K562 (cell line): ENCODE results near the gene ZNF792. TPM values are rescaled to one million over a fixed set of nuclear protein-coding genes. Genes with fewer than 3 reads are reported as not detected.

Experiments
- GABPA ChIP-seq: fragments of 200-800 bp; sonication (Bioruptor generic); conservative IDR thresholded peaks from 2 replicates; pipeline ENCODE4 v1.6.1; 2016; ENCODE audit warnings: low read depth, missing genetic modification characterization, missing compliant biosample characterization
- MAZ ChIP-seq, 2 experiments: fragments of 450-650 bp in 1 of 2; sonication (generic) in 1 of 2; formaldehyde crosslinking; IDR thresholded peaks in 1 of 2; conservative IDR thresholded peaks in 1 of 2; 2 replicates each; pipeline versions ENCODE4 v1.4.0 to v1.5.0; 2020; ENCODE audit warnings: mild to moderate bottlenecking in 1 of 2, missing genetic modification reagents in 1 of 2
- OTX1 ChIP-seq: fragments of 450-650 bp; formaldehyde crosslinking; IDR thresholded peaks from 2 replicates; pipeline ENCODE4 v1.4.0; 2022; ENCODE audit warnings: mild to moderate bottlenecking
- SIX5 ChIP-seq, 2 experiments: IDR thresholded peaks; 2 replicates each; pipeline ENCODE4 v1.6.1; 2011; ENCODE audit warnings: low read length in 2 of 2, borderline replicate concordance in 1 of 2, low read depth in 1 of 2, mild to moderate bottlenecking in 1 of 2, moderate library complexity in 1 of 2; ENCODE audit not compliant: insufficient read depth in 1 of 2
- TAF9B ChIP-seq: fragments of 450-650 bp; IDR thresholded peaks from 2 replicates; pipeline ENCODE4 v1.6.1; 2018; ENCODE audit warnings: mild to moderate bottlenecking; ENCODE audit not compliant: partially characterized antibody
- ZNF398 ChIP-seq: fragments of 250-450 bp; sonication (Bioruptor Pico); IDR thresholded peaks from 2 replicates; pipeline ENCODE4 v1.8.0; 2021; ENCODE audit warnings: moderate library complexity, mild to moderate bottlenecking, inconsistent platforms
- ZNF77 ChIP-seq: fragments of 250-450 bp; sonication (Bioruptor Pico); IDR thresholded peaks from 2 replicates; pipeline ENCODE4 v1.5.0; 2020
- polyA plus RNA-seq, 8 experiments: library from polyadenylated mRNA; depleted of rRNA in 4 of 8; stranded (reverse) in 5 of 8; unstranded in 3 of 8; fragments of >200 nt; fragmentation: Nextera tagmentation in 2 of 8; fragmentation: Illumina TruSeq in 1 of 8; extraction: Ambion mirVana in 2 of 8; extraction: Trizol in 1 of 8; gene quantifications; 2 replicates each; pipeline versions ENCODE4 v1.2.1 to v1.2.3, GENCODE V29; 2011 to 2014; ENCODE audit warnings: inconsistent platforms in 1 of 8, missing spikeins in 1 of 8
- total RNA-seq, 7 experiments: library from RNA; depleted of rRNA in 6 of 7; stranded (reverse); fragments of >200 nt in 6 of 7; fragmentation: Illumina TruSeq in 2 of 7; extraction: Trizol in 2 of 7; gene quantifications; 2 replicates each; pipeline versions ENCODE4 v1.2.1 to v1.2.3, GENCODE V29; 2011 to 2021; ENCODE audit warnings: low replicate concordance in 1 of 7

ZNF792 gene
- total and polyA plus RNA-seq, 9 of the 15 experiments (the other 6 are each of a cell fraction or from before 2014, with no cell fraction given): 3.3 to 16.5 (median 10.4) TPM

DNA sequence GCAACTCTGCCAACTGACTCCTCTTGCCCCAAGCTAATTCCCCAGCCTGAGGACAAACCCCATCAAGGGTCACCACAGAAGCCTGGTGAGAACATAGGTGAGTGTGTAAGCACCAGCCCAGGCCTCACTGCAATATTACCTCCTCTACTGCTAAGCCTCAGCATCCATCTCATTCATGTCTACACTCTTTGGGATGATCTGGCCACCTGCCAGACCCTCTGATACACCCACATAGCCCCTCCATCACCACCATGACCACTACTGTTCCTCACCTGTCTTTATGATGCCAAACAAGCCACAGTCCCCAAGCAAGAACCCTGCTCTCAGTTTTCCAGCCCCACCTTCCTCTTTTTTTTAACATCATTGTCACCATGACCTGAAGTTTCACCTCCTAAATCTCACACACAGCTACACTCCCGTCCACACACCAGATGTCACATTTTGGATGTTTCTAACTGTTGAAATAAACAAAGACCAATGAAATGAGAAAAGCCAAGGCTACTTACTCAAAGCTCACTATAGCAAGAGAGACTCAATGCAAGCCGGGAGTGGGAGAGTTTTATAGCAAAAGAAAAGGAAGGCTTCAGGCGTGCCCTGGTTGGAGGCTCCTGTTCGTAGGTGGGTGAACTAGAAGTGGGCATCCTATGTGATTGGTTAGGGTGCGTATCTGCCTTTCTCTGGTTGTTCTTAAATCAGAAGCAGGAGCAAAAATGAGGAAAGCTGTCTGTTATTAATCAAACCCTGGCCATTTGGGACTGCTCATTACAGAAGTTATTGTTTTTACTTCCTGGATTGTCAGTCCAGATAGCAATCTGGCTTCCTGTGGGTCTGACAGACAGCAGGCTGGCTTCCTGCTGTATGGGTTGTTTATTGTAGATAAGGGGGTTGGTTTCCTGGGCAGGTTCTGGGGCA lies 2.0 kb downstream of the ZNF792 start (continued):
- no peak for TF ChIP-seq OTX1 (CRISPR knock-in tag)
- TF ChIP-seq ZNF77 (CRISPR knock-in tag): no peak
- TF ChIP-seq MAZ (CRISPR knock-in tag; conservative IDR thresholded peaks at IDR 0.05 in 1 of 2, IDR thresholded peaks at IDR 0.05 in 1 of 2): peak in 1 of 2 experiments; percentile 45; a peak in 1 of 4 replicates
- TF ChIP-seq TAF9B: peak; percentile 35
- no peak for TF ChIP-seq ZNF398 (CRISPR knock-in tag)
- TF ChIP-seq SIX5 (IDR thresholded peaks at IDR 0.05; ENCODE audit: borderline replicate concordance in 1 of 2, insufficient read depth in 1 of 2, low read depth in 1 of 2, low read length in 2 of 2): no peak
- TF ChIP-seq GABPA: peak; percentile 89
- TF ChIP-seq, all 486 proteins: peak for 87
